WI38 (cell line): ENCODE data around the gene ZNF189.

ENCODE experiments used
- H3K4me3 ChIP-seq: 2 replicates; pipeline ENCODE4 v1.5.1; 2011; ENCODE audit warnings: low read depth, mild to moderate bottlenecking, control low read depth, low read length
- TF ChIP-seq, protein P1 (sequence below): IDR thresholded peaks from 2 replicates; pipeline ENCODE4 v1.5.1; 2012; ENCODE audit warnings: low read depth, mild to moderate bottlenecking, control low read depth, low read length

Gene ZNF189

DNA sequence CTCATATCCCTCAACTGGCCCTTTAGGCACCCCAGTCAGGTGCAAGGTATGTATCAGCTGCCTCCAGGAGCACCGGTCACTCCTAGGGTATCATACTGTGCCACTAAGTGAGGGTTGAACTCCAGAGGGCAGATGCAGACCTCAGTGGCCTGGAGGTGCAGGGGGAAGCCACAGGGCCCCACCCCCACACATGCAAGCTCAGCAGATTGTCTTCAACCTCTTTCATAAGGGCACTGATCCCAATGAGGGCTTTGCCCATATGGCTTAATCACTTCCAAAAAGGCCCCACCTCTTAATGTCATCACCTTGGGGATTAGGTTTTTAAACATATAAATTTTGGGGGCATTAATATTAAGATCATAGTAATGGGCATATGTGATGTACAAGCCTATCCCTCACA is 42.0 kb upstream of the ZNF189 start:
- no peak overlapping the region for H3K4me3 ChIP-seq
- TF ChIP-seq, protein P1, sequence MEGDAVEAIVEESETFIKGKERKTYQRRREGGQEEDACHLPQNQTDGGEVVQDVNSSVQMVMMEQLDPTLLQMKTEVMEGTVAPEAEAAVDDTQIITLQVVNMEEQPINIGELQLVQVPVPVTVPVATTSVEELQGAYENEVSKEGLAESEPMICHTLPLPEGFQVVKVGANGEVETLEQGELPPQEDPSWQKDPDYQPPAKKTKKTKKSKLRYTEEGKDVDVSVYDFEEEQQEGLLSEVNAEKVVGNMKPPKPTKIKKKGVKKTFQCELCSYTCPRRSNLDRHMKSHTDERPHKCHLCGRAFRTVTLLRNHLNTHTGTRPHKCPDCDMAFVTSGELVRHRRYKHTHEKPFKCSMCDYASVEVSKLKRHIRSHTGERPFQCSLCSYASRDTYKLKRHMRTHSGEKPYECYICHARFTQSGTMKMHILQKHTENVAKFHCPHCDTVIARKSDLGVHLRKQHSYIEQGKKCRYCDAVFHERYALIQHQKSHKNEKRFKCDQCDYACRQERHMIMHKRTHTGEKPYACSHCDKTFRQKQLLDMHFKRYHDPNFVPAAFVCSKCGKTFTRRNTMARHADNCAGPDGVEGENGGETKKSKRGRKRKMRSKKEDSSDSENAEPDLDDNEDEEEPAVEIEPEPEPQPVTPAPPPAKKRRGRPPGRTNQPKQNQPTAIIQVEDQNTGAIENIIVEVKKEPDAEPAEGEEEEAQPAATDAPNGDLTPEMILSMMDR, result no peak

- TF ChIP-seq, protein P1, result no peak
- no peak overlapping the region for H3K4me3 ChIP-seq
Observed at GRCh38 chr9:101359679-101360078, 39.0 kb upstream of the ZNF189 start.

DNA sequence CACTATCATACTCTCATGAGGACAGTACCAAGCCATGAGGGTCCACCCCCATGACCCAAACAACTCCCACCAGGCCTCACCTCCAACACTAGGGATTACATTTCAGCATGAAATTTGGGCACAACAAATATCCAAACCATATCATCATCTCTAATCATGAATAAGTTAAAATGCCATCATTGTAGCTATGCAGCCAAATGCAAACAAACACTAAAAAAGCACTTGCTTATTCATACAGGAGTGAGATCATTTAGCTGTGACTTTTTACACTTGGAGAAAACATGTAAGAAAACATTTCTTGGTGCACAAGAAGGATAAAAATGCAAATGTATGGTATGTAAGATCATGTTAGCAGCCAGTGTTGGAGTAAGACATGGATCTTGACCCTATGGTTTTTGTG is 38.0 kb upstream of the ZNF189 start:
- no peak overlapping the region for H3K4me3 ChIP-seq
- TF ChIP-seq, protein P1, result no peak

DNA sequence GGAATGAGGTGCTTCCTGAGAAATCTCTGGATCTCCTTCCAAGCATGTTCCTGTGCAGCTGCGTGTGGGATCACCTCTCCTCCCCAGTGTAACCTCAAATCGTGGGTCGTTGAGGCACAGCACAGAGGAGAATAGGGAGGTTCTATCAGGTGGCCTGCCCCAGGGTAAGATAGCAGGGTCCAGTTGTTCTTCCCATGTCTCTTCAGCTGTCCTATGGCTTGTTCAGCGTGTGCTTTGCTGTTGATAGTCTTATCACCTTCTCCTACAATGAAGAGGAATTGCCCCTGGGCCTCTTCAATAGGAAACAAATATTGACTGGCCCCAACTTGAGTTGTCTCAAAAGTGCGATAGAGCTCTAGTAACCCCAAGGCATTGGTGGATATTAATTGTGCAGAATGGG is 36.2 kb upstream of the ZNF189 start:
- no peak overlapping the region for H3K4me3 ChIP-seq
- TF ChIP-seq, protein P1, result no peak

DNA sequence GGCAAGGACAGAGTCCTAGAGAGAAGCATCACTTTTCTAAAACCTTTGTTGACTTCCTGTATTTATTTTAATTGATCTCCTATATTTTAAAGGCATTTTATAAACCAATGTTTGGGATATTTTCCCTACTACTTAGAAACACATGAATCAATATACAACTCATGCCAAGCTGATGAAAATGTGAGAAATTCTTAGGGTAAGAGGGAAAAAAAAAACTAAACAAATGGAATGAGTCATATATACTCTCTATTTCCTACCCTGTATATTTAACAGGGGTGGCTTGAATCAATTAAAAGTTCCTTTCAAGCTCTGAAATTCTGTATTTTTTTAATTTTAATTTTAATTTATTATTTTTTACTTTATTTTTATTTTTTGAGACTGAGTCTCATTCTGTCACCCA is 33.5 kb upstream of the ZNF189 start:
- no peak overlapping the region for H3K4me3 ChIP-seq
- TF ChIP-seq, protein P1, result no peak

GRCh38 chr9:101366038-101366756 is 32.5 kb upstream of the ZNF189 start:
- TF ChIP-seq, protein P1, result no peak
- no peak overlapping the region for H3K4me3 ChIP-seq

- no peak overlapping the region for H3K4me3 ChIP-seq
- TF ChIP-seq, protein P1, result no peak
Observed at GRCh38 chr9:101367323-101367722, 31.3 kb upstream of the ZNF189 start.
